Stimulated activated CD8-positive, alpha-beta memory T cell treated with anti-CD3 and anti-CD28 coated beads, Interleukin-15, amount 100 ng/mL, for 24 hours (primary cell): ENCODE data around the gene SECISBP2L.
A peak's percentile ranks its signal among the peaks of the same experiment; 100 is the strongest.
"Not testable (repeated sequence)": the region's sequence is repeated elsewhere in the genome, so short reads cannot be mapped to it uniquely, and the experiment has no call there.

Experiments used
- DNase-seq: peaks from one replicate; pipeline ENCODE4 v3.0.0-alpha.2; 2020; ENCODE audit warnings: low read depth

Gene SECISBP2L

GRCh38 chr15:49046220-49047102, at the start of gene SECISBP2L:
TSS of gene SECISBP2L (minus strand) at chr15:49046446. CDS start at chr15:49046299, 147 bp downstream.
- peak; percentile 65 for DNase-seq

- no peak for DNase-seq
These were observed 48.7 kb upstream of the SECISBP2L start for GRCh38 chr15:49094923-49095322.

- DNase-seq = no peak
These were observed 47.2 kb upstream of the SECISBP2L start for GRCh38 chr15:49093252-49094105.

- DNase-seq = no peak
These were observed 42.8 kb upstream of the SECISBP2L start for GRCh38 chr15:49088996-49089395.

GRCh38 chr15:49085696-49086459, 39.6 kb upstream of the SECISBP2L start:
- no peak for DNase-seq

GRCh38 chr15:49084285-49084570, 38.0 kb upstream of the SECISBP2L start:
- no peak for DNase-seq

GRCh38 chr15:49083401-49084284, 37.4 kb upstream of the SECISBP2L start:
- no peak for DNase-seq

- no peak for DNase-seq
These were observed 36.7 kb upstream of the SECISBP2L start for GRCh38 chr15:49082960-49083359.

- DNase-seq = no peak
These were observed 33.2 kb upstream of the SECISBP2L start for GRCh38 chr15:49079340-49080039.

GRCh38 chr15:49075881-49076280, 29.6 kb upstream of the SECISBP2L start:
- no peak for DNase-seq

- not testable (repeated sequence) for DNase-seq
These were observed 28.5 kb upstream of the SECISBP2L start for GRCh38 chr15:49074589-49075287.

- DNase-seq = no peak
These were observed 20.1 kb upstream of the SECISBP2L start for GRCh38 chr15:49066372-49066771.

GRCh38 chr15:49064884-49065283, 18.6 kb upstream of the SECISBP2L start:
- no peak for DNase-seq

GRCh38 chr15:49064281-49064653, 18.0 kb upstream of the SECISBP2L start:
- no peak for DNase-seq

GRCh38 chr15:49063402-49064280, 17.4 kb upstream of the SECISBP2L start:
- DNase-seq = no peak

GRCh38 chr15:49062900-49063299, 16.7 kb upstream of the SECISBP2L start:
- DNase-seq = no peak

GRCh38 chr15:49060710-49061495, 14.7 kb upstream of the SECISBP2L start:
- no peak for DNase-seq

- no peak for DNase-seq
These were observed 13.2 kb upstream of the SECISBP2L start for GRCh38 chr15:49059491-49059890.
